Measurements from ENCODE around the gene MAPKAPK2.

Gene MAPKAPK2

GRCh38 chr1:206661161-206661820 is 23.4 kb upstream of the MAPKAPK2 start:
- DNase-seq: no peak

GRCh38 chr1:206662396-206663092 is 22.2 kb upstream of the MAPKAPK2 start:
- DNase-seq: no peak

DNA sequence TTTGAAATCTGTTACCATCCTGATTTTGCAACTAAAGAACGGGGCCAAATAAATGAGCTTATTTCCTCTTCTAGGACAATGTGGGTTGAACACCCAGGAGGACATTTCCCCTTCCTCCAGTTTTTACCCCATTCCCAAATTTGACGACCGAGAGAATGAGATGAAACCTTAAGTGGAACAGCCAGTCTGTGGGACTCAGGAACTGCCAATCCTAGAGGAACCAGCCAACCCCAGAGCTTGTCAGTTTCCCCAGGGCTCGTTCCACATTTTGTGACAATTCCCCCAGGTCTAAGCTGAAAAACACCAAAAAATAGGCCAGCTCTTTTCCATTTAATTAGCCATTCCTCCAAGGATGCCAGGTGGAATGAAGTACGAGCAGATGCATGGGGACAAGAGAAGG is 21.3 kb upstream of the MAPKAPK2 start:
- DNase-seq: no peak

GRCh38 chr1:206663832-206664652 is 20.7 kb upstream of the MAPKAPK2 start:
- DNase-seq: peak; percentile 9 to 60

GRCh38 chr1:206664740-206665139 is 20.0 kb upstream of the MAPKAPK2 start:
- no peak for DNase-seq

DNA sequence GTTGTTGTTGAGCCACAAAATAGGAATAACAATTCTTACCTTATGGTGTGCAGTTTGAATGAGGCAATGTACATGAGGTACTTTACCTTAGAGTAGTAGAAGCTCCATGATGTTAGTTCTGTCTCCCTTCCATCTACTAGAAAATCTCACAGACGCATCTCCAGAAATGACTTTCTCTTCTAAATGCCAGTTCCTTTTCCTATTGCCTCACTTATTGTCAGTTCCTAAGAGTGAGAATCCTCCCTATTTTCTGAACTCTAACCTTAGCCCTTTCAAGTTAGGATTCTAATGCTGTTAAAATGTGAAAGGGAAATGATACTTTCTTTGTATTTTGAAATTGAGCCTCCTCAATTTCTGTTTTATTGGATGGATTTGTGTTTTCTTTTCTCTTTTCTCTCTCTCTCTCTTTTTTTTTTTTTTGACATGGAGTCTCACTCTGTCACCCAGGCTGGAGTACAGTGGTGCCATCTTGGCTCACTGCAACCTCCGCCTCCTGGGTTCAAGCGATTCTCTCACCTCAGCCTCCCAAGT is 18.6 kb upstream of the MAPKAPK2 start:
- DNase-seq: no peak

DNA sequence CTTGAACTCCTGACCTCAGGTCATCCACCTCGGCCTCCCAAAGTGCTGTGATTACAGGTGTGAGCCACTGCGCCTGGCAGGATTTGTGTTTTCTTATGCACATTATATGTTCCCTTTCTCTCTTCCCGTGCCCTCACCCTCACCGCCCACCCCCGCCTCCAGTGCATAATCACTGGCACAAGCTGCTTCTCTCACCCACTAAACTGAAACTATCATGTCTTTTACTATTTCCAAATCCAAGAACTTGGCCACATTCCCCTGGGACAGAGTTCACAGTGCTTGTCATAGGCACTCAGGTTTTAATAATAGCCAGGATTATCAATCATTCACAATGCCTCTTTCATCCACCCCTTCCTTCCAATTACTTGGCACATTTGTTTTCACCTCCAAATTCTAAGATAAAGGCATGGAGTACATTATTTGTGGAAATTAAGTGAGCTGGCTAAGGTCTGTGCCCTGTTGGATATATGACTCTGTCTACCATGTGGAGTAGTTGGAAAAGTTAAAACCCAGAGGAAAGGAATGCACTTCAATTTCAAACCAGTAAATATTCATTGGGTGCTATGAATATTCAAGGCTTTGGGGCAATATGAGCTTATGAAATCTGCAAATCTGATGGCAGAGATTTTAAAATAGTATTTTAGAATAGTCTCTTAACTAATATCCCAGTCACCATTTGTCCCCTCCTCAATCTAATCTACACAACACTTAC is 17.6 kb upstream of the MAPKAPK2 start:
- DNase-seq: no peak

DNA sequence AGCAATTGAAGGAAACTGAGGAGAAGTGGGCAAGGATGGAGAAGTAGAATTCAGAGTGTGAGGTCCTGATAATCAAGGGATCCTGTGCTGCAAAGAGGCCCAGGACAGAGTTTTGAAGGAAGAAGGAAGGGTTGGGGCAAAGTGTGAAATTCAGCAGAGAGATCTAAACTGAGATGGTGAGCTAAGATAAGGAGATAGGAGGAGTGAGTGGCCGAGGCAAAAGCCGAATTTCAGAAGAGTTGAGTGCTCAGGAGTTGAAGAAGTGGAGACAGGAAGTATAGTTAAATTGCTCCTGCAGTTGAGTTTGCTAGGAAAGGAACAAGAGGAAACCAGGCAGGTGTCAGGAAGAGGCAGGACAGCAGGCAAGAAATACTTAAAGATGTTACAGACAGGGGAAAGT is 16.4 kb upstream of the MAPKAPK2 start:
- DNase-seq: no peak

- no peak for DNase-seq
These were observed 15.8 kb upstream of the MAPKAPK2 start for GRCh38 chr1:206668874-206669410.

- no peak for DNase-seq
These were observed 12.6 kb upstream of the MAPKAPK2 start for GRCh38 chr1:206672011-206672688.

- DNase-seq: no peak
These were observed 11.6 kb upstream of the MAPKAPK2 start for GRCh38 chr1:206672844-206673758.

DNA sequence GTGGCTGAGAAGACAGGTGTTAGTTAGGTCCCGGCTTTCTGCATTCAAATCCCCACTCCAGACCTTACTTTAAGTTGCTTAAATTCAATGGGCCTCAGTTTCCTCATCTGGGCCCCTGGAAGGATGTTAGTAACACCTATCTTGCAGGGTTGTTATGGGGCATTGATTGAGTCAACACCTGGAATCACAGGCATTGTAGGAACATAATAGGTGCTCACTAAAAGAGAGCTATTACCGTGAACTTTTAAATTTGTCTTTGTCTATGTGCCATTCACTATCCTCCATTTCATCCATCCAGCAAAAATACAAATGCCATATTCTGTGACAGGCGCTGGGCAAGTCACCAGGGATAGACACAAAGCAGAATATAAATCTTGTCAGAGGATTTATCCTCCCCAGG is 10.5 kb upstream of the MAPKAPK2 start:
- no peak for DNase-seq

- DNase-seq: no peak
These were observed 9.9 kb upstream of the MAPKAPK2 start for GRCh38 chr1:206674745-206675175.

- DNase-seq: no peak
These were observed 8.2 kb upstream of the MAPKAPK2 start for GRCh38 chr1:206676499-206676898.

- no peak for DNase-seq
These were observed 6.2 kb upstream of the MAPKAPK2 start for GRCh38 chr1:206678490-206678889.

- DNase-seq: no peak
These were observed 4.9 kb upstream of the MAPKAPK2 start for GRCh38 chr1:206679738-206680211.

- DNase-seq: no peak
These were observed 4.4 kb upstream of the MAPKAPK2 start for GRCh38 chr1:206680279-206680678.

- no peak for DNase-seq
These were observed 3.3 kb upstream of the MAPKAPK2 start for GRCh38 chr1:206681359-206681758.

GRCh38 chr1:206682111-206682510 is 2.6 kb upstream of the MAPKAPK2 start:
- no peak for DNase-seq

- DNase-seq: no peak
These were observed 1.4 kb upstream of the MAPKAPK2 start for GRCh38 chr1:206683313-206683712.

DNA sequence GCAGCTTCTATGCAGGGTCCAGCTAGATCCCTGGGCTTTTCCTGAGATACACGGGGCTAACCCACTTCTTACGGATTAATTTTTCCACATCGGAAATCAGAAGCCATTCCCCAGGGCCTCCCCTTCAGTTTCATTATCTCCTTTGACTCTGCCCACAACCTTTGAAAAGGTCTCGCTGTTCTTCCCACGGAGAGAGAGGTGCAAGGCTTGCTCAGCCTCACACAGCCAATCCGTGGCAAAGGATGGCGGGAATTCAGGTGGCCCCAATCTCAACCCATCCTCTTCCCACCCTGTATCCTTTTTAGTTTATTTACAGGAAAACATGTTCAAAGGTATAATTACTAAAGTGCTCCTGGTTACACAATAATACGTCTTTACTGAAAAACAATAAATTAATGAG is 702 bp upstream of the MAPKAPK2 start:
- DNase-seq: no peak

Data from NCI-H526 (cell line).